ENCODE data around the gene FBXO11.

Gene FBXO11

GRCh38 chr2:47819834-47820233 is 86.5 kb downstream of the FBXO11 start:
- in situ Hi-C loops (cut with HindIII; ENCODE audit: low pct_ligation_motif_present, low sequenced_read_pairs) = no loop called here
- Histone ChIP-seq H3K4me3 (ENCODE audit: low read depth, low read length) (no peak overlapping the region), H3K27me3 (replicated peaks) (no peaks in the 10 kb centered on the region), H3K27ac (no peak overlapping the region), H3K36me3 (replicated peaks) (peaks cover 38% of the 10 kb centered on the region)
- TF ChIP-seq, protein P1, sequence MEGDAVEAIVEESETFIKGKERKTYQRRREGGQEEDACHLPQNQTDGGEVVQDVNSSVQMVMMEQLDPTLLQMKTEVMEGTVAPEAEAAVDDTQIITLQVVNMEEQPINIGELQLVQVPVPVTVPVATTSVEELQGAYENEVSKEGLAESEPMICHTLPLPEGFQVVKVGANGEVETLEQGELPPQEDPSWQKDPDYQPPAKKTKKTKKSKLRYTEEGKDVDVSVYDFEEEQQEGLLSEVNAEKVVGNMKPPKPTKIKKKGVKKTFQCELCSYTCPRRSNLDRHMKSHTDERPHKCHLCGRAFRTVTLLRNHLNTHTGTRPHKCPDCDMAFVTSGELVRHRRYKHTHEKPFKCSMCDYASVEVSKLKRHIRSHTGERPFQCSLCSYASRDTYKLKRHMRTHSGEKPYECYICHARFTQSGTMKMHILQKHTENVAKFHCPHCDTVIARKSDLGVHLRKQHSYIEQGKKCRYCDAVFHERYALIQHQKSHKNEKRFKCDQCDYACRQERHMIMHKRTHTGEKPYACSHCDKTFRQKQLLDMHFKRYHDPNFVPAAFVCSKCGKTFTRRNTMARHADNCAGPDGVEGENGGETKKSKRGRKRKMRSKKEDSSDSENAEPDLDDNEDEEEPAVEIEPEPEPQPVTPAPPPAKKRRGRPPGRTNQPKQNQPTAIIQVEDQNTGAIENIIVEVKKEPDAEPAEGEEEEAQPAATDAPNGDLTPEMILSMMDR (IDR thresholded peaks at IDR 0.05; ENCODE audit: low read depth, low read length, missing control alignments) = no peak
- DNase-seq = no peak

GRCh38 chr2:47818777-47819176 is 87.5 kb downstream of the FBXO11 start:
- Histone ChIP-seq H3K27ac (no peak overlapping the region), H3K4me3 (ENCODE audit: low read depth, low read length) (no peak overlapping the region), H3K27me3 (replicated peaks) (no peaks in the 10 kb centered on the region), H3K36me3 (replicated peaks) (peaks cover 40% of the 10 kb centered on the region)
- DNase-seq = no peak
- TF ChIP-seq, protein P1 (IDR thresholded peaks at IDR 0.05; ENCODE audit: low read depth, low read length, missing control alignments) = no peak
- in situ Hi-C loops (cut with HindIII; ENCODE audit: low pct_ligation_motif_present, low sequenced_read_pairs) = no loop called here

GRCh38 chr2:47815764-47816163 is 90.5 kb downstream of the FBXO11 start:
- no peaks in the 10 kb centered on the region for H3K27me3 ChIP-seq (replicated peaks)
- TF ChIP-seq, protein P1 (IDR thresholded peaks at IDR 0.05; ENCODE audit: low read depth, low read length, missing control alignments) = no peak
- H3K27ac ChIP-seq = no peak overlapping the region
- no peak overlapping the region for H3K4me3 ChIP-seq (ENCODE audit: low read depth, low read length)
- in situ Hi-C loops (cut with HindIII; ENCODE audit: low pct_ligation_motif_present, low sequenced_read_pairs) = no loop called here
- no peak for DNase-seq
- H3K36me3 ChIP-seq (replicated peaks) = peaks cover 51% of the 10 kb centered on the region

DNA sequence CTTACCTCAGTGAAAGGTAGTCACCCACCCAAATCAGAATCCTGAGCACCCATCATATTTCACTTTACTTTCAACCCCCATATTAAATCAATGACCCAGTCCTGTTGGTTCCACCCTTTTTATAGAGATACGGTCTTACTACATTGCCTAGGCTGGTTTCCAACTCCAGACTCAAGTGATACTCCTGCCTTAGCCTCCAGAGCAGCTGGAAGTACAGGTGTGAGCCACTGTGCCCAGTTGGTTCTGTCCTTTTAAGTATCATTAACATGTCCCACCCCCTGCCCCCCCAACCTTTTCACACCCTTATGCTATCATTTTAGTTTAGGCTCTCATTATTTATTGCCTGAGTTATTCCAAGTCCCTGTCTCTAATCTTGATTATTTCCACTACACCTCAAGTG is 94.6 kb downstream of the FBXO11 start:
- in situ Hi-C loops (cut with HindIII; ENCODE audit: low pct_ligation_motif_present, low sequenced_read_pairs) = no loop called here
- TF ChIP-seq, protein P1 (IDR thresholded peaks at IDR 0.05; ENCODE audit: low read depth, low read length, missing control alignments) = no peak
- no peak for DNase-seq
- H3K4me3 ChIP-seq (ENCODE audit: low read depth, low read length) = no peak overlapping the region
- H3K27ac ChIP-seq = no peak overlapping the region
- peaks cover 55% of the 10 kb centered on the region for H3K36me3 ChIP-seq (replicated peaks)
- H3K27me3 ChIP-seq (replicated peaks) = no peaks in the 10 kb centered on the region

- TF ChIP-seq, protein P1 (IDR thresholded peaks at IDR 0.05; ENCODE audit: low read depth, low read length, missing control alignments) = no peak
- H3K27ac ChIP-seq = no peak overlapping the region
- peaks cover 61% of the 10 kb centered on the region for H3K36me3 ChIP-seq (replicated peaks)
- H3K4me3 ChIP-seq (ENCODE audit: low read depth, low read length) = no peak overlapping the region
- DNase-seq = no peak
- in situ Hi-C loops (cut with HindIII; ENCODE audit: low pct_ligation_motif_present, low sequenced_read_pairs) = no loop called here
- no peaks in the 10 kb centered on the region for H3K27me3 ChIP-seq (replicated peaks)
These were observed 95.4 kb downstream of the FBXO11 start for GRCh38 chr2:47810850-47811249.

GRCh38 chr2:47809903-47810302 is 96.4 kb downstream of the FBXO11 start:
- H3K36me3 ChIP-seq (replicated peaks) = peaks cover 57% of the 10 kb centered on the region
- in situ Hi-C loops (cut with HindIII; ENCODE audit: low pct_ligation_motif_present, low sequenced_read_pairs) = no loop called here
- TF ChIP-seq, protein P1 (IDR thresholded peaks at IDR 0.05; ENCODE audit: low read depth, low read length, missing control alignments) = no peak

More at GRCh38 chr2:47809903-47810302, 96.4 kb downstream of the FBXO11 start:
- Histone ChIP-seq H3K27me3 (replicated peaks) (no peaks in the 10 kb centered on the region), H3K4me3 (ENCODE audit: low read depth, low read length) (no peak overlapping the region), H3K27ac (no peak overlapping the region)
- DNase-seq = no peak

All from brain microvascular endothelial cell (primary cell).